Kidney epithelial cell (primary cell): ENCODE data around the gene SSTR5. TPM values are rescaled to one million over a fixed set of nuclear protein-coding genes. Genes with fewer than 3 reads are reported as not detected.

Experiments used
- DNase-seq: peaks from one replicate; pipeline ENCODE4 v3.0.0-alpha.2; 2010; ENCODE audit warnings: low read depth
- H3K27me3 ChIP-seq: 2 replicates; pipeline ENCODE4 v1.6.0; 2011; ENCODE audit warnings: low read length; ENCODE audit not compliant: control insufficient read depth, insufficient read depth
- H3K36me3 ChIP-seq: 2 replicates; pipeline ENCODE4 v1.5.1; 2011; ENCODE audit warnings: low read length; ENCODE audit not compliant: control insufficient read depth, insufficient read depth
- H3K4me3 ChIP-seq: 2 replicates; pipeline ENCODE4 v1.5.1; 2011; ENCODE audit warnings: low read depth, mild to moderate bottlenecking, control low read depth, low read length
- total RNA-seq: library from RNA; depleted of rRNA; stranded (reverse); fragments of >200 nt; gene quantifications from 2 replicates; pipeline ENCODE4 v1.2.3, GENCODE V29; 2015
- TF ChIP-seq, protein P1 (sequence below): IDR thresholded peaks from 2 replicates; pipeline ENCODE4 v1.5.1; 2011; ENCODE audit warnings: mild to moderate bottlenecking, moderate library complexity, low read length, control low read depth, inconsistent platforms; ENCODE audit not compliant: insufficient read depth, poor library complexity, severe bottlenecking

SSTR5 gene
- total RNA-seq, 1 donor from 2014 or later = not detected

DNA sequence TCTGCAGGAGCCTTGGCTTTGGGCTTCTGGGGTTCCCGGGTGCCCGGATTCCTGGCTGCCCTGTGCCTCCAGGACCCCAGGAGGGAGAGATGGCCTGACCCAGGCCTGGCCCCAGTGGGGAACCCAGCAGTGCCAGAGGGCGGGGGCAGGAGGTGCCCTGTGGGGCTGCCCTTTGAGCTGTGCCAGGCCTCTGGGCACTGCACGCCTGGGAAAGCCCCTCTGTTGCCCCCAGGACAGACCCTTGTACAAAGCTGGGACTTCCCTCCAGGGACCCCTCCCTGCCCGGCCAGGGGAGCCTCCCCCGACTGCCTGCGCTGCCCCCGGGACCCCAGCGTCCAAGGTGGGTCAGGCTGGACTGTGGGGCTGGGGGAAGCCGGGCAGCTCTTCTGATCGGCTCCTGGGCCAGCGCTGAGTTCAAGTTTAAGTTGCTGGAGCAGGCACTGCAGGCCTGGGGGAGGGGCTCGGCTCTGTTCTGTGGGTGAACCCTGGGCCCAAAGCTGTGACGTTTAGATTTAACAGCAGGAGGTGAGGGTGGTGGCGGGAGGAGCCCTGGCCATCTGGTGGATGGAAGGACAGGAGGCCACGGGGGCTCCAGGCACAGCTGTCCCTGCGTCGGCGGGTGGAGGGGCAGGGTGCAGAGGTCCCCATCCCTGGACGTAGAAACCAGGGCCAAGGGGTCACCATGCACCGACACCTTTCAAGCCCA is 51.1 kb downstream of the SSTR5 start:
- TF ChIP-seq, protein P1, sequence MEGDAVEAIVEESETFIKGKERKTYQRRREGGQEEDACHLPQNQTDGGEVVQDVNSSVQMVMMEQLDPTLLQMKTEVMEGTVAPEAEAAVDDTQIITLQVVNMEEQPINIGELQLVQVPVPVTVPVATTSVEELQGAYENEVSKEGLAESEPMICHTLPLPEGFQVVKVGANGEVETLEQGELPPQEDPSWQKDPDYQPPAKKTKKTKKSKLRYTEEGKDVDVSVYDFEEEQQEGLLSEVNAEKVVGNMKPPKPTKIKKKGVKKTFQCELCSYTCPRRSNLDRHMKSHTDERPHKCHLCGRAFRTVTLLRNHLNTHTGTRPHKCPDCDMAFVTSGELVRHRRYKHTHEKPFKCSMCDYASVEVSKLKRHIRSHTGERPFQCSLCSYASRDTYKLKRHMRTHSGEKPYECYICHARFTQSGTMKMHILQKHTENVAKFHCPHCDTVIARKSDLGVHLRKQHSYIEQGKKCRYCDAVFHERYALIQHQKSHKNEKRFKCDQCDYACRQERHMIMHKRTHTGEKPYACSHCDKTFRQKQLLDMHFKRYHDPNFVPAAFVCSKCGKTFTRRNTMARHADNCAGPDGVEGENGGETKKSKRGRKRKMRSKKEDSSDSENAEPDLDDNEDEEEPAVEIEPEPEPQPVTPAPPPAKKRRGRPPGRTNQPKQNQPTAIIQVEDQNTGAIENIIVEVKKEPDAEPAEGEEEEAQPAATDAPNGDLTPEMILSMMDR = no peak
- peaks cover 36% of the 10 kb centered on the region for H3K27me3 ChIP-seq
- no peak overlapping the region for H3K4me3 ChIP-seq
- no peak for DNase-seq
- H3K36me3 ChIP-seq = no peaks in the 10 kb centered on the region

DNA sequence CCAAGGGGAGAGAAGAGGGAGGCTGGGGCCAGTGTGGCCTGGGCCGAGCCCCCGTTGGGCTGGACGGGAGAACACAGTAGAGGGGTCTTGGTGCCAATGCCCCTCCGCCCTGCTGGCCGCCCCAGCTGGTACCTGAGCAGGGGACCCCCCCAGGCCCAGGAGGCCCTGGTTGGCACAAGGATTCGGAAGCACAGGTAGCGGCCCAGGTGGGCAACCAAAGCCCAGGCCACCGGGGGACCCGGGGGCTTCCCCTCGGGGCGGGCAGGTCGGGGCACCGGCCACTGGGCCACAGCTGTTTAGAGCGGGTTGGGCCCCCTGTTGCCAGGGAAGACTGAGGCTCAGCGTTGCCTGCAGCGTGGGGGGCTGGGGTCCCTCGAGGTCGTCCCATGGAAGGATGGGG is 51.7 kb downstream of the SSTR5 start:
- Histone ChIP-seq H3K4me3 (no peak overlapping the region), H3K36me3 (no peaks in the 10 kb centered on the region), H3K27me3 (peaks cover 34% of the 10 kb centered on the region)
- TF ChIP-seq, protein P1 = no peak
- no peak for DNase-seq

DNA sequence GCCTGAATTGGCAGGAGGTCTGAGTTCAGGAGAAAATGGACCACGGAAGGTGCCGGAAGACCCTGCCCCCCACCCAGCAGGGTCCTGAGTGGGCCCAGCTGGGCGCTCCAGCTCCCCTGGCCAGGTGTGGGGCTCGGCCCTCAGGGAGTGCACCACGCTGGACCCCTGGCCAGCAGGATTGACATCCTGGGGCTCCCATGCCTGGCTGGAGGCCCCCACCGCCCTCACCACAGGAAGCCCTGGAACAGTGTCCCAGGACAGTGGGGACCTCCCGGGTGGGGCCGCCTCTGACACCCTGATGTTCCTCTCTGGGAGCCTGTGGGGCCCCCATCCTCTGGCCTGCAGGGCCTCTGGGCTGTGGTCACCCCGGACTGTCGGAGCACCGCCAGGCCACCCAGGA is 52.2 kb downstream of the SSTR5 start:
- TF ChIP-seq, protein P1 = no peak
- no peaks in the 10 kb centered on the region for H3K36me3 ChIP-seq
- no peak for DNase-seq
- H3K27me3 ChIP-seq = peaks cover 33% of the 10 kb centered on the region
- no peak overlapping the region for H3K4me3 ChIP-seq

DNA sequence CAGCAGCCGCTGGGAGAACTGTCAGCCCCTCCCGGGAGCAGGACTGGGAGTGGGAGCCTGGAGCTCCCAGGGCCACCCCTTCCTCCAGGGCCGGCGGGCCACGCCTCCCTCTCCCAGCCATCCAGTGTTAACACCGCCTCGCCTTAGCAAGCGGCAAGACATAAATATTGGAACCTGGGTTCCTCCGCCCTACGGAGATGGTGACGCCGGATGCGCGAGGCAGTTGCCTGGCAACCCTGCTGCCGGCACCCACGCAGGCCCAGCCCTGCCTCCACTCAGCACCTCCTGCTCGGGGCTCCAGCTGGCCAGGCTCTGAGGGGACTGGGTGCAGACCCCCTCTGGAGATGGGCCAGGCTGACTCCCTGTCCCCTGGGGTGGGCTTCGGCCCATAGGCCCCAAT is 52.9 kb downstream of the SSTR5 start:
- DNase-seq = no peak
- no peaks in the 10 kb centered on the region for H3K36me3 ChIP-seq
- H3K4me3 ChIP-seq = no peak overlapping the region
- TF ChIP-seq, protein P1 = no peak
- peaks cover 27% of the 10 kb centered on the region for H3K27me3 ChIP-seq

DNA sequence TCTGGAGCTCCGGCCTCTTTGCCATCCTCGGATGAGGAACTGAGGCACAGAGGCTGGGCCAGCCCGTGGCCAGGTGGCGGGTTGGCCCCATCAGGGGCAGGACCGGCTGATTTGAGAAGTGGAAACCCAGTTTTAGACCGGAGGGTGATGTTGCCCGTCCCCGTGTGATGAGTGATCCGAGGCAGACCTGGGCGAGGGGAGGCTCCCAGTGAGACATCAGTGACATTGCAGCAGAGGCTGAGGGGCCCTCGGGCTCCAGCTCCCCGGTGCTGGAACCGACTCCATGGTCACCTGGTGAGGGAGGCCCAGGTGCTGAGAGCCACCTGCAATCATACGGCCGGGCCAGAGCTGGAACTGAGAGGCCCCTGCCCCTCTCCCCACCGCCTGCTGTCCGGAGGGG is 53.5 kb downstream of the SSTR5 start:
- TF ChIP-seq, protein P1 = no peak
- H3K36me3 ChIP-seq = no peaks in the 10 kb centered on the region
- DNase-seq = no peak
- H3K27me3 ChIP-seq = peaks cover 23% of the 10 kb centered on the region
- no peak overlapping the region for H3K4me3 ChIP-seq

DNA sequence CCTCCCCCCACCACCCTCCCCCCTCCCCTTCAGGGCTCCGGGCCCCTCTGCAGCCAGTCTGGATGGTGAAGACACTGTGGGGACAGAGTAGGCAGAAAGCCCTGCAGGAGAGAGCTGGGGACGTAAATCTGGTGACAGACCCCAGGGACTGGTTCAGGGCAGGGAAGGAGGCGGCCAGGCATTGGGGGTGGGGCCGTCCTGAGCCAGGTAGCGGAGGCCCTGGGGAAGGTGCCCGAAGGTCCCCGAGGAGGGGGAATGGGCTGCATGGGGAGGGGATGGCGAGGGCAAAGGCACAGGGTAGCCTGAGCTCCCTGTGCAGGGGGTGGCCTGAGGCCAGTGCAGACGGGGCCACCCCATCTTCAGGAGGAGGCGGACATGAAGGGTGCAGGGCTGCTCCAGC is 54.0 kb downstream of the SSTR5 start:
- Histone ChIP-seq H3K4me3 (no peak overlapping the region), H3K27me3 (peaks cover 23% of the 10 kb centered on the region), H3K36me3 (no peaks in the 10 kb centered on the region)
- TF ChIP-seq, protein P1 = no peak
- no peak for DNase-seq
